AG09319 (cell line): ENCODE data around the gene SPATA20.

Experiments used
- DNase-seq: peaks from one replicate; pipeline ENCODE4 v3.0.0-alpha.2; 2010; ENCODE audit warnings: low read depth; ENCODE audit errors: extremely low read depth
- TF ChIP-seq, protein P1 (sequence below): IDR thresholded peaks from 2 replicates; pipeline ENCODE4 v1.5.1; 2011; ENCODE audit warnings: low read depth, mild to moderate bottlenecking, inconsistent platforms, low read length, moderate library complexity

SPATA20 gene

DNA sequence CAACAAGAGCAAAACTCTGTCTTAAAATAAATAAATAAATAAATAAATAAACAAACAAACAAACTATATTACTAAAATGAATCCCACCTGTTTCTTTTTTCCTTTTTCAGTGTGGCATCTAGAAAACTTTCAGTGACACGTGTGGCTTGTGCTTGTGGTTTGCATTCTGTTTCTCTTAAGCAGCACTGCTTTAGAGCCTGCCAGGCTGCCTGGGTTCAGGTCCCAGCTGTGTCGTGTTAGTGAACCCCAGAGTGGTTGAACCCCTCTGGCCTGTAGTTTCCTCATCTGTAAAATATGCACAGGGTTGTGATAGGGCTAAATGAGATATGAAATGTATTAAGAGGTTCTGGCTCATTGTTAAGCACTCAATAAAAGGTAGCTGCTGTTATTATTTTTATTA is 26.5 kb upstream of the SPATA20 start:
- no peak for DNase-seq
- TF ChIP-seq, protein P1, sequence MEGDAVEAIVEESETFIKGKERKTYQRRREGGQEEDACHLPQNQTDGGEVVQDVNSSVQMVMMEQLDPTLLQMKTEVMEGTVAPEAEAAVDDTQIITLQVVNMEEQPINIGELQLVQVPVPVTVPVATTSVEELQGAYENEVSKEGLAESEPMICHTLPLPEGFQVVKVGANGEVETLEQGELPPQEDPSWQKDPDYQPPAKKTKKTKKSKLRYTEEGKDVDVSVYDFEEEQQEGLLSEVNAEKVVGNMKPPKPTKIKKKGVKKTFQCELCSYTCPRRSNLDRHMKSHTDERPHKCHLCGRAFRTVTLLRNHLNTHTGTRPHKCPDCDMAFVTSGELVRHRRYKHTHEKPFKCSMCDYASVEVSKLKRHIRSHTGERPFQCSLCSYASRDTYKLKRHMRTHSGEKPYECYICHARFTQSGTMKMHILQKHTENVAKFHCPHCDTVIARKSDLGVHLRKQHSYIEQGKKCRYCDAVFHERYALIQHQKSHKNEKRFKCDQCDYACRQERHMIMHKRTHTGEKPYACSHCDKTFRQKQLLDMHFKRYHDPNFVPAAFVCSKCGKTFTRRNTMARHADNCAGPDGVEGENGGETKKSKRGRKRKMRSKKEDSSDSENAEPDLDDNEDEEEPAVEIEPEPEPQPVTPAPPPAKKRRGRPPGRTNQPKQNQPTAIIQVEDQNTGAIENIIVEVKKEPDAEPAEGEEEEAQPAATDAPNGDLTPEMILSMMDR, result no peak

- TF ChIP-seq, protein P1, result no peak
- DNase-seq, result no peak
These were observed 25.5 kb upstream of the SPATA20 start for GRCh38 chr17:50521514-50521913.

GRCh38 chr17:50522766-50523165 is 24.2 kb upstream of the SPATA20 start:
- no peak for DNase-seq
- TF ChIP-seq, protein P1, result no peak

- TF ChIP-seq, protein P1, result no peak
- DNase-seq, result no peak
These were observed 23.8 kb upstream of the SPATA20 start for GRCh38 chr17:50523208-50523607.

- TF ChIP-seq, protein P1, result no peak
- DNase-seq, result no peak
These were observed 22.1 kb upstream of the SPATA20 start for GRCh38 chr17:50524838-50525237.

GRCh38 chr17:50527155-50527762 is 19.7 kb upstream of the SPATA20 start:
- TF ChIP-seq, protein P1, result no peak
- no peak for DNase-seq

DNA sequence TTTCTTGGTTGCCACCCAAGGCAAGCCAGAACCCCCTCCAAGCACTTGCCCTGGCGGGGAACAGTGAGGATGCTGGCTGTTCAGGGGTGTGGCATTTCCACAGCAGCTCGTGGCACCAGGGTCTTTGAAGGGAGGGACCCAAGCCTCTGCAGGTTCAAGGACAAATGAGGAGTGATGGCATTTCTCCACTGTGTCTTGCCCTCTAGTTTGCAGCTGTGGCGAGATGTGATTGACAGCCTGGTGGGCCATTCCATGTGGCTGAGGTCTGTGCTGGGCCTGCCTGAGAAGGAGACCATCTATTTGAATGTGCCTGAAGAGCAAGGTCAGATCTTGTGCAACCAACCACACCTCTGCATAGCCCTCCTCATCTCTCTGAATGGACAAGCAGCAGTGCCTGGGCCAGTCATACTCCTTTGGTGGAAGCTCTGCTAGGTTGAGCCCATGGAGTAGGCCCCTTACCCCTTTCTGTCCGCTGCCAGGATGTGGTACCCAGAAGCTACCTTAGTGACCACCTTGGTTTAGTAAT is 19.0 kb upstream of the SPATA20 start:
- DNase-seq, result no peak
- TF ChIP-seq, protein P1, result no peak
